Measurements from ENCODE around the gene CRKL.

DNA sequence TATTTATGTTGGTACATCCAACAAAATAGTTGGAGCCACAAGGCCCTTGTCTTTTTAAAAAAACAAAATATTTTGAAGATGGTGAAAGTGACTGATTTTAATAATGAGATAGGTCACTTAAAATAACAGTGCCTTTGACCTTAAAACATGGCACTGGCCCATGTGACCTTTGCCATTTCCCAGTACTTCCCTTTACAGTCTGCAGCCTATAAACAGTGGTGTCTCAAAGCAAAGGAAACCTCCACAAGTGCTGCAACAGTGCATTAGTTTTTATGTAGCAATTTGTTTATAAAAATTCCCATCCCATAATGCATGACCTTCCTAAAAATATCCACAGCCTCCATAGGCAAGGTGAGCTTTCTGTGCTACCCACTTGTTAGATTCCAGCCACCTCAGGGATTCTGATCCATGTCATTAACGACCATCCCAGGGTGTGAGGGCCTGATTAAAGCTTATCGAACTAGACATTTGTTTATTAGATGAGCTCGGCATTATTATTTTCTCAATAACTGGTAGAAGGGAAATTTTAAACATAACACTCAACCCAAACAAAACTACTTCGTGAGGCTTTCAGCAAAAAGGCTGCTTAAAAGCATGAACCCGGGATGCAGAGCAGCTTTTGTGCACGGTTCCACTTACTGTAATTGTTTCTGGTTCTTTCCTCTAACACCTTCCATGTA lies 28.0 kb upstream of the CRKL start:
- no peak for TF ChIP-seq POLR2A (IDR thresholded peaks at IDR 0.05)
- TF ChIP-seq, protein P1, sequence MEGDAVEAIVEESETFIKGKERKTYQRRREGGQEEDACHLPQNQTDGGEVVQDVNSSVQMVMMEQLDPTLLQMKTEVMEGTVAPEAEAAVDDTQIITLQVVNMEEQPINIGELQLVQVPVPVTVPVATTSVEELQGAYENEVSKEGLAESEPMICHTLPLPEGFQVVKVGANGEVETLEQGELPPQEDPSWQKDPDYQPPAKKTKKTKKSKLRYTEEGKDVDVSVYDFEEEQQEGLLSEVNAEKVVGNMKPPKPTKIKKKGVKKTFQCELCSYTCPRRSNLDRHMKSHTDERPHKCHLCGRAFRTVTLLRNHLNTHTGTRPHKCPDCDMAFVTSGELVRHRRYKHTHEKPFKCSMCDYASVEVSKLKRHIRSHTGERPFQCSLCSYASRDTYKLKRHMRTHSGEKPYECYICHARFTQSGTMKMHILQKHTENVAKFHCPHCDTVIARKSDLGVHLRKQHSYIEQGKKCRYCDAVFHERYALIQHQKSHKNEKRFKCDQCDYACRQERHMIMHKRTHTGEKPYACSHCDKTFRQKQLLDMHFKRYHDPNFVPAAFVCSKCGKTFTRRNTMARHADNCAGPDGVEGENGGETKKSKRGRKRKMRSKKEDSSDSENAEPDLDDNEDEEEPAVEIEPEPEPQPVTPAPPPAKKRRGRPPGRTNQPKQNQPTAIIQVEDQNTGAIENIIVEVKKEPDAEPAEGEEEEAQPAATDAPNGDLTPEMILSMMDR (IDR thresholded peaks at IDR 0.05), result no peak

Measured in heart left ventricle (tissue), 13 donors.